VCaP (cell line): ENCODE results near the gene EIF4B.

Source experiments
- H3K27ac ChIP-seq: fragments of 450-650 bp; 2 replicates; pipeline ENCODE4 v1.5.1; 2017
- CTCF ChIP-seq: fragments of 450-650 bp; conservative IDR thresholded peaks from 2 replicates; pipeline ENCODE4 v1.5.1; 2017; ENCODE audit warnings: mild to moderate bottlenecking, moderate library complexity

Gene EIF4B

GRCh38 chr12:53056901-53057300 is 50.6 kb downstream of the EIF4B start:
- no peak overlapping the region for H3K27ac ChIP-seq
- no peak for TF ChIP-seq CTCF

GRCh38 chr12:53057816-53058500 is 51.7 kb downstream of the EIF4B start:
- H3K27ac ChIP-seq, result no peak overlapping the region
- no peak for TF ChIP-seq CTCF

GRCh38 chr12:53058674-53059433 is 52.6 kb downstream of the EIF4B start:
- no peak for TF ChIP-seq CTCF

GRCh38 chr12:53059434-53060063 is 53.3 kb downstream of the EIF4B start:
- H3K27ac ChIP-seq, result no peak overlapping the region
- no peak for TF ChIP-seq CTCF

More at GRCh38 chr12:53058674-53059433, 52.6 kb downstream of the EIF4B start:
- H3K27ac ChIP-seq, result no peak overlapping the region

- no peak for TF ChIP-seq CTCF
- peak overlapping the region; percentile 76 for H3K27ac ChIP-seq
Measured at GRCh38 chr12:53060064-53060720, 53.9 kb downstream of the EIF4B start.

GRCh38 chr12:53060721-53061276 is 54.5 kb downstream of the EIF4B start:
- peak overlapping the region; percentile 76 for H3K27ac ChIP-seq
- no peak for TF ChIP-seq CTCF
